Measurements from ENCODE around the gene GSTO2. TPM values are rescaled to one million over a fixed set of nuclear protein-coding genes. Genes with fewer than 3 reads are reported as not detected.

The GSTO2 gene
- total and polyA plus RNA-seq, 2 of the 13 experiments (the other 11 are each of a cell fraction or from before 2014, with no cell fraction given), result 2.1 to 7.9 TPM

DNA sequence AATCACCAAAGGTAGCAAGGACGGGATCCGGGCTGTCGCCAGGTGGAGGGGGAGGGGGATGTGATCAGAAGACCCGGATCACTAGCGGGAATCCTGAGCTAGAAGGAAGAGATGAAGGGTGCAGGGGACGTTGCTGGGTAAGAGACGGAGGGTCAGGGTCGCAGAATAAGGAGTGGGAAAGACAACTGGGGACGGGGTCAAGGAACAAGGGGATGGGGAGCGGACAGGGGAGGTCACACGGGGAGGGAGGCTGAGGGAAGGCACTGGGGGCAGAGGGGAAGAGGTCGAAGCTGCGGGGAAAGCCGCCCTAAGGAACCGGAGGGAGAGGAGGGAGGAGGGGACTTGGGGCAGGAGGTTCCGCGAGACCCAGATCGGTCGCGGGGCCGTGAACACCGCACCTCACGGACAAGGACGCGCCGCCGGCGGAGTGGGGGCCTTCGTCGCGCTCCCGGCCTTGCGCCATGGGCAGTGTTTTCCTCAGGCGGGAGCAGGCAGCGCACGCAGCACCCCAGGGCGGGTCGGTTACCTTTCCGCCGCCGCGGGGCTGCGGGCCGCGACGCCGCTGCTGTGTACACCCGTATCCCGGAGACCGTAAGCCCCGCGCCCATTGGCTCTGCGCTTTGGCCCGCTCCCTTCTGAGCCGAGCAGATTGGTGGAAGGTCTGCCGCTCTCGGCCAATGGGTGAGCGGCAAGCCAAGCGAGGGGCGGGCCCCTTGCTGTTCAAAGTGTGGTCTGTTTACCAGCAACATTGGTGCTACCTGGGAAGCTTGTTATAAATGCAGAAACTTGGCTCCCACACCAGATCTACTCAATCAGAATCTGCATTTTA, 37.0 kb upstream of the GSTO2 start, which contains the start of gene CFAP43 (continued):
- TF ChIP-seq, protein P1, sequence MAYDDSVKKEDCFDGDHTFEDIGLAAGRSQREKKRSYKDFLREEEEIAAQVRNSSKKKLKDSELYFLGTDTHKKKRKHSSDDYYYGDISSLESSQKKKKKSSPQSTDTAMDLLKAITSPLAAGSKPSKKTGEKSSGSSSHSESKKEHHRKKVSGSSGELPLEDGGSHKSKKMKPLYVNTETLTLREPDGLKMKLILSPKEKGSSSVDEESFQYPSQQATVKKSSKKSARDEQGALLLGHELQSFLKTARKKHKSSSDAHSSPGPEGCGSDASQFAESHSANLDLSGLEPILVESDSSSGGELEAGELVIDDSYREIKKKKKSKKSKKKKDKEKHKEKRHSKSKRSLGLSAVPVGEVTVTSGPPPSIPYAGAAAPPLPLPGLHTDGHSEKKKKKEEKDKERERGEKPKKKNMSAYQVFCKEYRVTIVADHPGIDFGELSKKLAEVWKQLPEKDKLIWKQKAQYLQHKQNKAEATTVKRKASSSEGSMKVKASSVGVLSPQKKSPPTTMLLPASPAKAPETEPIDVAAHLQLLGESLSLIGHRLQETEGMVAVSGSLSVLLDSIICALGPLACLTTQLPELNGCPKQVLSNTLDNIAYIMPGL (CRISPR knock-in tag; IDR thresholded peaks at IDR 0.05; ENCODE audit: borderline replicate concordance in 1 of 2, low read depth in 1 of 2), result peak; percentile 58 to 66; a peak in 3 of 4 replicates
- TF ChIP-seq, protein P2, sequence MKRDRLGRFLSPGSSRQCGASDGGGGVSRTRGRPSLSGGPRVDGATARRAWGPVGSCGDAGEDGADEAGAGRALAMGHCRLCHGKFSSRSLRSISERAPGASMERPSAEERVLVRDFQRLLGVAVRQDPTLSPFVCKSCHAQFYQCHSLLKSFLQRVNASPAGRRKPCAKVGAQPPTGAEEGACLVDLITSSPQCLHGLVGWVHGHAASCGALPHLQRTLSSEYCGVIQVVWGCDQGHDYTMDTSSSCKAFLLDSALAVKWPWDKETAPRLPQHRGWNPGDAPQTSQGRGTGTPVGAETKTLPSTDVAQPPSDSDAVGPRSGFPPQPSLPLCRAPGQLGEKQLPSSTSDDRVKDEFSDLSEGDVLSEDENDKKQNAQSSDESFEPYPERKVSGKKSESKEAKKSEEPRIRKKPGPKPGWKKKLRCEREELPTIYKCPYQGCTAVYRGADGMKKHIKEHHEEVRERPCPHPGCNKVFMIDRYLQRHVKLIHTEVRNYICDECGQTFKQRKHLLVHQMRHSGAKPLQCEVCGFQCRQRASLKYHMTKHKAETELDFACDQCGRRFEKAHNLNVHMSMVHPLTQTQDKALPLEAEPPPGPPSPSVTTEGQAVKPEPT (CRISPR knock-in tag; IDR thresholded peaks at IDR 0.05; ENCODE audit: low read depth), result no peak; the same call in 1 of the 2 replicates
- TF ChIP-seq THAP11 (CRISPR knock-in tag; IDR thresholded peaks at IDR 0.05), result peak; percentile 75
- TF ChIP-seq HNRNPLL (IDR thresholded peaks at IDR 0.05; ENCODE audit: low read depth, low read length, poor library complexity, severe bottlenecking), result peak; percentile 73
- peak; percentile 89 for TF ChIP-seq SP2 (CRISPR knock-in tag; IDR thresholded peaks at IDR 0.05)
- TF ChIP-seq HNRNPK (IDR thresholded peaks at IDR 0.05; ENCODE audit: low read depth, low read length, poor library complexity, severe bottlenecking), result peak; percentile 93
- no peak; the same call in 1 of the 2 replicates for TF ChIP-seq CBX5 (CRISPR knock-in tag; IDR thresholded peaks at IDR 0.05; ENCODE audit: borderline replicate concordance)
- TF ChIP-seq SNAPC2 (CRISPR knock-in tag; IDR thresholded peaks at IDR 0.05), result 0 out of 2 replicates have a peak, but pooled peaks have one; percentile 34
- peak; percentile 93 for TF ChIP-seq NFKB2 (CRISPR knock-in tag; IDR thresholded peaks at IDR 0.05; ENCODE audit: borderline replicate concordance)
- TF ChIP-seq ZKSCAN1 (IDR thresholded peaks at IDR 0.05; ENCODE audit: low read length), result no peak
- TF ChIP-seq CAMTA2 (CRISPR knock-in tag; IDR thresholded peaks at IDR 0.05; ENCODE audit: borderline replicate concordance), result no peak
- no peak for TF ChIP-seq KDM6A (CRISPR knock-in tag; IDR thresholded peaks at IDR 0.05; ENCODE audit: low read depth)
- TF ChIP-seq, protein P3, sequence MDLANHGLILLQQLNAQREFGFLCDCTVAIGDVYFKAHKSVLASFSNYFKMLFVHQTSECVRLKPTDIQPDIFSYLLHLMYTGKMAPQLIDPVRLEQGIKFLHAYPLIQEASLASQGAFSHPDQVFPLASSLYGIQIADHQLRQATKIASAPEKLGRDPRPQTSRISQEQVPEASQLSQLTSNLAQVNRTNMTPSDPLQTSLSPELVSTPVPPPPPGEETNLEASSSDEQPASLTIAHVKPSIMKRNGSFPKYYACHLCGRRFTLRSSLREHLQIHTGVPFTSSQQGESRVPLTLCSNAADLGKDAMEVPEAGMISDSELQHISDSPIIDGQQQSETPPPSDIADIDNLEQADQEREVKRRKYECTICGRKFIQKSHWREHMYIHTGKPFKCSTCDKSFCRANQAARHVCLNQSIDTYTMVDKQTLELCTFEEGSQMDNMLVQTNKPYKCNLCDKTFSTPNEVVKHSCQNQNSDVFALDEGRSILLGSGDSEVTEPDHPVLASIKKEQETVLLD (CRISPR knock-in tag; IDR thresholded peaks at IDR 0.05; ENCODE audit: low read depth), result peak; percentile 68; the same call in 1 of the 2 replicates
- TF ChIP-seq, protein P4, sequence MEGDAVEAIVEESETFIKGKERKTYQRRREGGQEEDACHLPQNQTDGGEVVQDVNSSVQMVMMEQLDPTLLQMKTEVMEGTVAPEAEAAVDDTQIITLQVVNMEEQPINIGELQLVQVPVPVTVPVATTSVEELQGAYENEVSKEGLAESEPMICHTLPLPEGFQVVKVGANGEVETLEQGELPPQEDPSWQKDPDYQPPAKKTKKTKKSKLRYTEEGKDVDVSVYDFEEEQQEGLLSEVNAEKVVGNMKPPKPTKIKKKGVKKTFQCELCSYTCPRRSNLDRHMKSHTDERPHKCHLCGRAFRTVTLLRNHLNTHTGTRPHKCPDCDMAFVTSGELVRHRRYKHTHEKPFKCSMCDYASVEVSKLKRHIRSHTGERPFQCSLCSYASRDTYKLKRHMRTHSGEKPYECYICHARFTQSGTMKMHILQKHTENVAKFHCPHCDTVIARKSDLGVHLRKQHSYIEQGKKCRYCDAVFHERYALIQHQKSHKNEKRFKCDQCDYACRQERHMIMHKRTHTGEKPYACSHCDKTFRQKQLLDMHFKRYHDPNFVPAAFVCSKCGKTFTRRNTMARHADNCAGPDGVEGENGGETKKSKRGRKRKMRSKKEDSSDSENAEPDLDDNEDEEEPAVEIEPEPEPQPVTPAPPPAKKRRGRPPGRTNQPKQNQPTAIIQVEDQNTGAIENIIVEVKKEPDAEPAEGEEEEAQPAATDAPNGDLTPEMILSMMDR (CRISPR knock-in tag; IDR thresholded peaks at IDR 0.05), result no peak; the same call in 1 of the 2 replicates
- peak; percentile 48 for TF ChIP-seq XRCC5 (optimal IDR thresholded peaks at IDR 0.05; ENCODE audit: low read length)
- no peak for TF ChIP-seq ZNF549 (CRISPR knock-in tag; IDR thresholded peaks at IDR 0.05)
- TF ChIP-seq ZNF143 (CRISPR knock-in tag; IDR thresholded peaks at IDR 0.05), result no peak
- TF ChIP-seq ZNF749 (CRISPR knock-in tag; IDR thresholded peaks at IDR 0.05; ENCODE audit: borderline replicate concordance), result peak; percentile 66; the same call in 1 of the 2 replicates
- TF ChIP-seq XBP1 (CRISPR knock-in tag; IDR thresholded peaks at IDR 0.05), result no peak
- TF ChIP-seq, protein P5, sequence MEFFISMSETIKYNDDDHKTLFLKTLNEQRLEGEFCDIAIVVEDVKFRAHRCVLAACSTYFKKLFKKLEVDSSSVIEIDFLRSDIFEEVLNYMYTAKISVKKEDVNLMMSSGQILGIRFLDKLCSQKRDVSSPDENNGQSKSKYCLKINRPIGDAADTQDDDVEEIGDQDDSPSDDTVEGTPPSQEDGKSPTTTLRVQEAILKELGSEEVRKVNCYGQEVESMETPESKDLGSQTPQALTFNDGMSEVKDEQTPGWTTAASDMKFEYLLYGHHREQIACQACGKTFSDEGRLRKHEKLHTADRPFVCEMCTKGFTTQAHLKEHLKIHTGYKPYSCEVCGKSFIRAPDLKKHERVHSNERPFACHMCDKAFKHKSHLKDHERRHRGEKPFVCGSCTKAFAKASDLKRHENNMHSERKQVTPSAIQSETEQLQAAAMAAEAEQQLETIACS (CRISPR knock-in tag; IDR thresholded peaks at IDR 0.05), result peak; percentile 57; the same call in 1 of the 2 replicates
- peak; percentile 91 for TF ChIP-seq ZFY (CRISPR knock-in tag; IDR thresholded peaks at IDR 0.05)

Data from HepG2 (cell line).